Hippocampal formation (tissue), 2 donors: ENCODE measurements around the gene WDR35.
A peak's percentile ranks its signal among the peaks of the same experiment; 100 is the strongest.

Source experiments
- DNase-seq, 2 donors: peaks; one replicate each; lab custom pipeline; 2025; lab: John Stamatoyannopoulos, UW

Gene WDR35

GRCh38 chr2:19989667-19990415 is at the start of gene WDR35:
WDR35 (minus strand) TSS chr2:19990105; CDS start chr2:19990015, 90 bp downstream.
- DNase-seq: peak; percentile 71 to 82

- DNase-seq: no peak
These were observed 47.8 kb upstream of the WDR35 start for GRCh38 chr2:20037660-20038059.

GRCh38 chr2:20035955-20036666 is 46.2 kb upstream of the WDR35 start:
- DNase-seq: no peak

- DNase-seq: no peak
These were observed 44.9 kb upstream of the WDR35 start for GRCh38 chr2:20034821-20035220.

- no peak for DNase-seq
These were observed 44.3 kb upstream of the WDR35 start for GRCh38 chr2:20034218-20034617.

GRCh38 chr2:20033322-20033721 is 43.4 kb upstream of the WDR35 start:
- DNase-seq: no peak

GRCh38 chr2:20030224-20030623 is 40.3 kb upstream of the WDR35 start:
- DNase-seq: no peak

GRCh38 chr2:20027705-20028434 is 38.0 kb upstream of the WDR35 start:
- DNase-seq: no peak

GRCh38 chr2:20027260-20027677 is 37.4 kb upstream of the WDR35 start:
- no peak for DNase-seq

GRCh38 chr2:20025065-20025786 is 35.3 kb upstream of the WDR35 start:
- no peak for DNase-seq

GRCh38 chr2:20023688-20024087 is 33.8 kb upstream of the WDR35 start:
- no peak for DNase-seq

GRCh38 chr2:20021405-20022009 is 31.6 kb upstream of the WDR35 start:
- DNase-seq: no peak

GRCh38 chr2:20019747-20020146 is 29.8 kb upstream of the WDR35 start:
- no peak for DNase-seq

GRCh38 chr2:20018601-20019152 is 28.8 kb upstream of the WDR35 start:
- DNase-seq: no peak

GRCh38 chr2:20016346-20016745 is 26.4 kb upstream of the WDR35 start:
- no peak for DNase-seq

GRCh38 chr2:20015482-20016083 is 25.7 kb upstream of the WDR35 start:
- DNase-seq: peak in 1 of 2 donors; percentile 39

GRCh38 chr2:20013126-20013849 is 23.4 kb upstream of the WDR35 start:
- DNase-seq: no peak

- DNase-seq: no peak
These were observed 22.6 kb upstream of the WDR35 start, which contains the start of gene MATN3 for GRCh38 chr2:20012282-20013125. MATN3 (minus strand) TSS chr2:20012668; CDS start chr2:20012631, 37 bp downstream.

GRCh38 chr2:20012032-20012281 is 22.1 kb upstream of the WDR35 start:
- DNase-seq: no peak
